ENCODE data around the gene COL6A3.

DNA sequence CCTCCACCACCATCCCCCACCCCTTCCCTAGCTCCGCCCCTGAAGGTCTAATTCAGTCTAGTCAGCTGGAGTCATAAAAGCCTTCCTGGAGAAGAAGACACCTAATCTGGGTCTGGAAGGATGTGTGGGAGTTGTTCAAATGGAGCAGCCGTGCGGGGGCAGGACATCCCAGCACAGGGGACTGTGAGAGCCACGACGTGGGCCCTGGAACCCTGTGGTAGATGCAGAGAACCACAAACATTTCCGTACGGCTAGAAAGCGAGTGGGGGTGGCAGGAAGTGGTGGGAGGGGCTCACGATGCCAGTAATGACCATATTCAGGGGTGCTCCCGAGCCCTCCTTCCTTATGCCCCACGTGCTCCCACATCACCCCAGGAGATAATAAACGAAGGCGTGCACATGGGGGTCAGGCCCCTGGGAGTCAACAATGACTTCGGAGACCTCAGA is 20.9 kb upstream of the COL6A3 start:
- TF ChIP-seq, protein P1, sequence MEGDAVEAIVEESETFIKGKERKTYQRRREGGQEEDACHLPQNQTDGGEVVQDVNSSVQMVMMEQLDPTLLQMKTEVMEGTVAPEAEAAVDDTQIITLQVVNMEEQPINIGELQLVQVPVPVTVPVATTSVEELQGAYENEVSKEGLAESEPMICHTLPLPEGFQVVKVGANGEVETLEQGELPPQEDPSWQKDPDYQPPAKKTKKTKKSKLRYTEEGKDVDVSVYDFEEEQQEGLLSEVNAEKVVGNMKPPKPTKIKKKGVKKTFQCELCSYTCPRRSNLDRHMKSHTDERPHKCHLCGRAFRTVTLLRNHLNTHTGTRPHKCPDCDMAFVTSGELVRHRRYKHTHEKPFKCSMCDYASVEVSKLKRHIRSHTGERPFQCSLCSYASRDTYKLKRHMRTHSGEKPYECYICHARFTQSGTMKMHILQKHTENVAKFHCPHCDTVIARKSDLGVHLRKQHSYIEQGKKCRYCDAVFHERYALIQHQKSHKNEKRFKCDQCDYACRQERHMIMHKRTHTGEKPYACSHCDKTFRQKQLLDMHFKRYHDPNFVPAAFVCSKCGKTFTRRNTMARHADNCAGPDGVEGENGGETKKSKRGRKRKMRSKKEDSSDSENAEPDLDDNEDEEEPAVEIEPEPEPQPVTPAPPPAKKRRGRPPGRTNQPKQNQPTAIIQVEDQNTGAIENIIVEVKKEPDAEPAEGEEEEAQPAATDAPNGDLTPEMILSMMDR (IDR thresholded peaks at IDR 0.05): no peak
- TF ChIP-seq POLR2A (IDR thresholded peaks at IDR 0.05): no peak

Measured in sigmoid colon (tissue), 3 donors.